Measurements from ENCODE around the gene GSTT2. TPM values are rescaled to one million over a fixed set of nuclear protein-coding genes. Genes with fewer than 3 reads are reported as not detected.

GSTT2 gene
- total RNA-seq, 1 donor from 2014 or later, result not detected

Other genes with a start within 250 kb of the GSTT2 start
- gene ZNF70, start 229.0 kb upstream of the GSTT2 start, total RNA-seq, result 0.96 TPM
- 0.40 TPM for gene VPREB3, start 225.7 kb upstream of the GSTT2 start, total RNA-seq
- not detected for gene C22orf15, start 217.1 kb upstream of the GSTT2 start, total RNA-seq
- gene CHCHD10, start 212.2 kb upstream of the GSTT2 start, total RNA-seq, result 320 TPM
- gene MMP11, start 207.3 kb upstream of the GSTT2 start, total RNA-seq, result 0.38 TPM
- 25.7 TPM for gene SMARCB1, start 193.2 kb upstream of the GSTT2 start, total RNA-seq
- gene DERL3, start 141.1 kb upstream of the GSTT2 start, total RNA-seq, result 4.7 TPM
- gene SLC2A11, start 122.3 kb upstream of the GSTT2 start, total RNA-seq, result 6.8 TPM
- 81.5 TPM for gene MIF, start 85.8 kb upstream of the GSTT2 start, total RNA-seq
- 2.9 TPM for gene GSTT2B, start 18.9 kb upstream of the GSTT2 start, total RNA-seq
- not detected for gene DDTL, start 13.2 kb upstream of the GSTT2 start, total RNA-seq
- gene DDT, start 5.7 kb upstream of the GSTT2 start, total RNA-seq, result 366 TPM
- gene GSTT4, start 25.3 kb downstream of the GSTT2 start, total RNA-seq, result not detected
- gene CABIN1, start 31.2 kb downstream of the GSTT2 start, total RNA-seq, result 22.4 TPM
- gene SUSD2, start 201.4 kb downstream of the GSTT2 start, total RNA-seq, result 1.4 TPM

Measured in left lobe of liver (tissue), 1 donor.